Erythroblast (primary cell): ENCODE measurements around the gene VSIG10.
A peak's percentile ranks its signal among the peaks of the same experiment; 100 is the strongest.
"Not testable (repeated sequence)": the region's sequence is repeated elsewhere in the genome, so short reads cannot be mapped to it uniquely, and the experiment has no call there.

Experiments used
- DNase-seq, 2 experiments: peaks; one replicate each; lab custom pipeline; 2025; lab: John Stamatoyannopoulos, UW
- GATA1 ChIP-seq: IDR thresholded peaks from 2 replicates; pipeline ENCODE4 v1.6.1; 2011; ENCODE audit warnings: low read depth, mild to moderate bottlenecking, control low read depth, low read length, moderate library complexity
- POLR2A ChIP-seq: IDR thresholded peaks from 2 replicates; pipeline ENCODE4 v1.6.1; 2011; ENCODE audit warnings: mild to moderate bottlenecking, low read length

The VSIG10 gene

GRCh38 chr12:118098911-118099671 lies 4.7 kb downstream of the VSIG10 start:
- no peak for TF ChIP-seq GATA1
- TF ChIP-seq POLR2A, result no peak
- no peak for DNase-seq

- TF ChIP-seq GATA1 (no peak), POLR2A (no peak)
- no peak for DNase-seq
Measured at GRCh38 chr12:118098401-118098800, 5.4 kb downstream of the VSIG10 start.

GRCh38 chr12:118094039-118094438 lies 9.8 kb downstream of the VSIG10 start:
- TF ChIP-seq POLR2A, result no peak
- no peak for TF ChIP-seq GATA1
- DNase-seq, result no peak

- no peak for DNase-seq
- no peak for TF ChIP-seq POLR2A
- TF ChIP-seq GATA1, result no peak
Measured at GRCh38 chr12:118089782-118090181, 14.0 kb downstream of the VSIG10 start.

GRCh38 chr12:118082161-118082560 lies 21.6 kb downstream of the VSIG10 start:
- TF ChIP-seq GATA1 (no peak), POLR2A (no peak)
- DNase-seq, result no peak

GRCh38 chr12:118081521-118081920 lies 22.3 kb downstream of the VSIG10 start:
- not testable (repeated sequence) for DNase-seq

- TF ChIP-seq POLR2A (no peak), GATA1 (no peak)
Measured at GRCh38 chr12:118073768-118074167, 30.0 kb downstream of the VSIG10 start.

GRCh38 chr12:118070650-118071049 lies 33.2 kb downstream of the VSIG10 start:
- DNase-seq, result peak; percentile 43 to 83
- TF ChIP-seq GATA1 (no peak), POLR2A (no peak)

More at GRCh38 chr12:118073768-118074167, 30.0 kb downstream of the VSIG10 start:
- DNase-seq, result no peak

GRCh38 chr12:118068445-118068844 lies 35.4 kb downstream of the VSIG10 start:
- peak in 1 of 2 experiments; percentile 16 for DNase-seq
- no peak for TF ChIP-seq POLR2A
- TF ChIP-seq GATA1, result no peak

- DNase-seq, result peak in 1 of 2 experiments; percentile 29
- no peak for TF ChIP-seq POLR2A
- TF ChIP-seq GATA1, result no peak
Measured at GRCh38 chr12:118065380-118065779, 38.4 kb downstream of the VSIG10 start.

GRCh38 chr12:118064608-118065007 lies 39.2 kb downstream of the VSIG10 start:
- peak; percentile 34 to 58 for DNase-seq
- TF ChIP-seq POLR2A (no peak), GATA1 (no peak)

- TF ChIP-seq GATA1 (no peak), POLR2A (no peak)
- DNase-seq, result peak; percentile 66 to 83
Measured at GRCh38 chr12:118063576-118064391, 40.0 kb downstream of the VSIG10 start.

- TF ChIP-seq POLR2A (peak; percentile 64), GATA1 (no peak)
- DNase-seq, result peak; percentile 71 to 82
Measured at GRCh38 chr12:118061873-118062843, 41.7 kb downstream of the VSIG10 start.
